SK-N-SH treated with all-trans-retinoic acid at 6 μM for 48 hours (cell line): ENCODE measurements around the gene GLRX3.

Source experiments
- ATAC-seq: fragments of 200-7000 bp; cut with Tn5 transposase; 3 replicates; pipeline ENCODE4 v1.9.1; 2020; ENCODE audit warnings: mild to moderate bottlenecking, moderate library complexity
- ARNTL ChIP-seq: fragments of 450-650 bp; formaldehyde crosslinking; IDR thresholded peaks from 2 replicates; pipeline ENCODE4 v1.5.0; 2020; ENCODE audit warnings: low read depth, mild to moderate bottlenecking, moderate library complexity, borderline replicate concordance
- BACH2 ChIP-seq: fragments of 250-450 bp; sonication (Bioruptor Pico); IDR thresholded peaks from 2 replicates; pipeline ENCODE4 v1.9.0; 2021; ENCODE audit warnings: mild to moderate bottlenecking, borderline replicate concordance
- CREB5 ChIP-seq: fragments of 250-450 bp; sonication (Bioruptor Pico); IDR thresholded peaks from 2 replicates; pipeline ENCODE4 v1.5.1; 2020; ENCODE audit warnings: low read depth, mild to moderate bottlenecking, moderate library complexity
- CSDC2 ChIP-seq: fragments of 250-450 bp; sonication (Bioruptor Pico); IDR thresholded peaks from 2 replicates; pipeline ENCODE4 v1.5.0; 2020; ENCODE audit warnings: mild to moderate bottlenecking, moderate library complexity
- CSRNP3 ChIP-seq: fragments of 250-450 bp; sonication (Bioruptor Pico); IDR thresholded peaks from 2 replicates; pipeline ENCODE4 v1.5.1; 2021; ENCODE audit warnings: mild to moderate bottlenecking, moderate library complexity
- ESRRG ChIP-seq: fragments of 250-450 bp; sonication (Bioruptor Pico); IDR thresholded peaks from 2 replicates; pipeline ENCODE4 v1.6.1; 2021; ENCODE audit warnings: mild to moderate bottlenecking
- GLIS3 ChIP-seq: fragments of 250-450 bp; sonication (Bioruptor Pico); IDR thresholded peaks from 2 replicates; pipeline ENCODE4 v1.5.0; 2020; ENCODE audit warnings: mild to moderate bottlenecking, moderate library complexity
- ISL1 ChIP-seq: fragments of 250-450 bp; sonication (Bioruptor Pico); IDR thresholded peaks from 2 replicates; pipeline ENCODE4 v2.1.2; 2022; ENCODE audit warnings: mild to moderate bottlenecking, moderate library complexity
- OSR1 ChIP-seq: fragments of 250-450 bp; sonication (Bioruptor Pico); IDR thresholded peaks from 2 replicates; pipeline ENCODE4 v1.8.0; 2022; ENCODE audit warnings: moderate library complexity, mild to moderate bottlenecking, inconsistent platforms
- PATZ1 ChIP-seq: fragments of 250-450 bp; sonication (Bioruptor Pico); IDR thresholded peaks from 2 replicates; pipeline ENCODE4 v1.8.0; 2020; ENCODE audit warnings: mild to moderate bottlenecking, moderate library complexity, borderline replicate concordance
- POU6F1 ChIP-seq: fragments of 250-450 bp; sonication (Bioruptor Pico); IDR thresholded peaks from 2 replicates; pipeline ENCODE4 v1.8.0; 2021; ENCODE audit warnings: low read depth, mild to moderate bottlenecking, moderate library complexity, borderline replicate concordance
- PPARA ChIP-seq: fragments of 250-450 bp; sonication (Bioruptor Pico); IDR thresholded peaks from 2 replicates; pipeline ENCODE4 v1.5.0; 2020; ENCODE audit warnings: mild to moderate bottlenecking, borderline replicate concordance
- RARB ChIP-seq: fragments of 250-450 bp; sonication (Bioruptor Pico); IDR thresholded peaks from 2 replicates; pipeline ENCODE4 v1.8.0; 2021; ENCODE audit warnings: mild to moderate bottlenecking, moderate library complexity
- SNAI2 ChIP-seq: fragments of 250-450 bp; sonication (Bioruptor Pico); IDR thresholded peaks from 2 replicates; pipeline ENCODE4 v1.5.0; 2020; ENCODE audit warnings: mild to moderate bottlenecking, moderate library complexity
- TCF4 ChIP-seq: fragments of 250-450 bp; sonication (Bioruptor Pico); IDR thresholded peaks from 2 replicates; pipeline ENCODE4 v1.8.0; 2021; ENCODE audit warnings: mild to moderate bottlenecking, moderate library complexity, borderline replicate concordance
- TOX ChIP-seq: fragments of 250-450 bp; sonication (Bioruptor Pico); IDR thresholded peaks from 2 replicates; pipeline ENCODE4 v1.8.0; 2021; ENCODE audit warnings: mild to moderate bottlenecking, moderate library complexity, borderline replicate concordance
- TSHZ2 ChIP-seq: fragments of 250-450 bp; sonication (Bioruptor Pico); IDR thresholded peaks from 2 replicates; pipeline ENCODE4 v1.5.0; 2020; ENCODE audit warnings: mild to moderate bottlenecking, moderate library complexity
- ZC3H10 ChIP-seq: fragments of 250-450 bp; sonication (Bioruptor Pico); IDR thresholded peaks from 2 replicates; pipeline ENCODE4 v1.5.1; 2021; ENCODE audit warnings: mild to moderate bottlenecking, moderate library complexity
- ZFP3 ChIP-seq: fragments of 250-450 bp; sonication (Bioruptor Pico); IDR thresholded peaks from 2 replicates; pipeline ENCODE4 v1.5.0; 2020; ENCODE audit warnings: mild to moderate bottlenecking, moderate library complexity
- ZFP30 ChIP-seq: fragments of 450-650 bp; formaldehyde crosslinking; IDR thresholded peaks from 2 replicates; pipeline ENCODE4 v1.5.0; 2022; ENCODE audit warnings: mild to moderate bottlenecking, moderate library complexity
- ZNF565 ChIP-seq: fragments of 450-650 bp; formaldehyde crosslinking; conservative IDR thresholded peaks from 2 replicates; pipeline ENCODE4 v1.5.0; 2020; ENCODE audit warnings: low read depth, mild to moderate bottlenecking, moderate library complexity
- ZNF70 ChIP-seq: fragments of 450-650 bp; formaldehyde crosslinking; IDR thresholded peaks from 2 replicates; pipeline ENCODE4 v1.5.0; 2020; ENCODE audit warnings: mild to moderate bottlenecking, moderate library complexity
- ZNF8 ChIP-seq: fragments of 450-650 bp; formaldehyde crosslinking; IDR thresholded peaks from 2 replicates; pipeline ENCODE4 v1.5.0; 2020; ENCODE audit warnings: mild to moderate bottlenecking, moderate library complexity

The GLRX3 gene

GRCh38 chr10:130160775-130161174 lies 24.6 kb downstream of the GLRX3 start:
- TF ChIP-seq ZFP30 (CRISPR knock-in tag): no peak
- TF ChIP-seq SNAI2 (CRISPR knock-in tag): no peak
- no peak for TF ChIP-seq ARNTL (CRISPR knock-in tag)
- TF ChIP-seq ZNF565 (CRISPR knock-in tag): no peak
- no peak for TF ChIP-seq BACH2 (CRISPR knock-in tag)
- no peak for TF ChIP-seq ESRRG
- TF ChIP-seq ZC3H10 (CRISPR knock-in tag): no peak
- no peak for TF ChIP-seq ZNF70 (CRISPR knock-in tag)
- no peak for TF ChIP-seq POU6F1
- TF ChIP-seq PPARA (CRISPR knock-in tag): no peak
- TF ChIP-seq PATZ1 (CRISPR knock-in tag): no peak
- no peak for TF ChIP-seq ZNF8 (CRISPR knock-in tag)
- no peak for TF ChIP-seq ISL1 (CRISPR knock-in tag)
- TF ChIP-seq RARB (CRISPR knock-in tag): no peak
- TF ChIP-seq GLIS3 (CRISPR knock-in tag): no peak
- TF ChIP-seq TOX (CRISPR knock-in tag): no peak
- no peak for TF ChIP-seq CSDC2 (CRISPR knock-in tag)
- TF ChIP-seq TSHZ2 (CRISPR knock-in tag): no peak
- TF ChIP-seq, all 23 proteins: peak for 0
- ATAC-seq: no peak; the same call in 2 of the 3 replicates

GRCh38 chr10:130161331-130161730 lies 25.1 kb downstream of the GLRX3 start:
- TF ChIP-seq ZC3H10 (CRISPR knock-in tag) (no peak), ARNTL (CRISPR knock-in tag) (no peak), OSR1 (CRISPR knock-in tag) (no peak), ESRRG (no peak), TCF4 (CRISPR knock-in tag) (no peak), POU6F1 (no peak), TOX (CRISPR knock-in tag) (no peak), ZNF70 (CRISPR knock-in tag) (no peak), BACH2 (CRISPR knock-in tag) (no peak), PPARA (CRISPR knock-in tag) (no peak), CREB5 (CRISPR knock-in tag) (no peak), ZNF565 (CRISPR knock-in tag) (no peak)
- TF ChIP-seq, all 23 proteins: peak for 0
- ATAC-seq: no peak

- ATAC-seq: no peak
- no peak for TF ChIP-seq GLIS3 (CRISPR knock-in tag)
- TF ChIP-seq TOX (CRISPR knock-in tag): no peak
- TF ChIP-seq CSRNP3: no peak
- no peak for TF ChIP-seq ZFP30 (CRISPR knock-in tag)
- TF ChIP-seq ZC3H10 (CRISPR knock-in tag): no peak
- no peak for TF ChIP-seq ARNTL (CRISPR knock-in tag)
- no peak for TF ChIP-seq POU6F1
- TF ChIP-seq PPARA (CRISPR knock-in tag): no peak
- no peak for TF ChIP-seq ISL1 (CRISPR knock-in tag)
- TF ChIP-seq SNAI2 (CRISPR knock-in tag): no peak
- no peak for TF ChIP-seq TCF4 (CRISPR knock-in tag)
- no peak for TF ChIP-seq OSR1 (CRISPR knock-in tag)
- no peak for TF ChIP-seq ZFP3 (CRISPR knock-in tag)
- TF ChIP-seq BACH2 (CRISPR knock-in tag): no peak
Observed at GRCh38 chr10:130167193-130167592, 31.0 kb downstream of the GLRX3 start.
